Nephron progenitor cell (in vitro differentiated cells): Measurements from ENCODE around the gene NONO.
"Not testable (repeated sequence)": the region's sequence is repeated elsewhere in the genome, so short reads cannot be mapped to it uniquely, and the experiment has no call there.

Experiments used
- DNase-seq: peaks from one replicate; pipeline ENCODE4 v3.0.0; 2021
- H3K27ac Mint-ChIP-seq: 2 replicates; pipeline ENCODE4 v1.8.0; 2021; ENCODE audit warnings: mild to moderate bottlenecking, moderate library complexity, mixed read lengths
- H3K27me3 Mint-ChIP-seq: 2 replicates; pipeline ENCODE4 v1.8.0; 2021; ENCODE audit warnings: mild to moderate bottlenecking, low read depth, mixed read lengths; ENCODE audit not compliant: poor library complexity
- H3K36me3 Mint-ChIP-seq: 2 replicates; pipeline ENCODE4 v1.8.0; 2021; ENCODE audit warnings: low read depth, mixed read lengths
- H3K4me1 Mint-ChIP-seq: 2 replicates; pipeline ENCODE4 v1.8.0; 2021; ENCODE audit warnings: mixed read lengths
- H3K4me3 Mint-ChIP-seq: 2 replicates; pipeline ENCODE4 v1.8.0; 2021; ENCODE audit warnings: mild to moderate bottlenecking, moderate library complexity, mixed read lengths
- H3K9me3 Mint-ChIP-seq: 2 replicates; pipeline ENCODE4 v1.8.0; 2021; ENCODE audit warnings: mild to moderate bottlenecking, moderate library complexity, mixed read lengths
- TF ChIP-seq, protein P1 (sequence below): fragments of 200-600 bp; sonication (generic); IDR thresholded peaks from 2 replicates; pipeline ENCODE4 v1.5.0; 2021; ENCODE audit warnings: antibody characterized with exemption

The NONO gene

DNA sequence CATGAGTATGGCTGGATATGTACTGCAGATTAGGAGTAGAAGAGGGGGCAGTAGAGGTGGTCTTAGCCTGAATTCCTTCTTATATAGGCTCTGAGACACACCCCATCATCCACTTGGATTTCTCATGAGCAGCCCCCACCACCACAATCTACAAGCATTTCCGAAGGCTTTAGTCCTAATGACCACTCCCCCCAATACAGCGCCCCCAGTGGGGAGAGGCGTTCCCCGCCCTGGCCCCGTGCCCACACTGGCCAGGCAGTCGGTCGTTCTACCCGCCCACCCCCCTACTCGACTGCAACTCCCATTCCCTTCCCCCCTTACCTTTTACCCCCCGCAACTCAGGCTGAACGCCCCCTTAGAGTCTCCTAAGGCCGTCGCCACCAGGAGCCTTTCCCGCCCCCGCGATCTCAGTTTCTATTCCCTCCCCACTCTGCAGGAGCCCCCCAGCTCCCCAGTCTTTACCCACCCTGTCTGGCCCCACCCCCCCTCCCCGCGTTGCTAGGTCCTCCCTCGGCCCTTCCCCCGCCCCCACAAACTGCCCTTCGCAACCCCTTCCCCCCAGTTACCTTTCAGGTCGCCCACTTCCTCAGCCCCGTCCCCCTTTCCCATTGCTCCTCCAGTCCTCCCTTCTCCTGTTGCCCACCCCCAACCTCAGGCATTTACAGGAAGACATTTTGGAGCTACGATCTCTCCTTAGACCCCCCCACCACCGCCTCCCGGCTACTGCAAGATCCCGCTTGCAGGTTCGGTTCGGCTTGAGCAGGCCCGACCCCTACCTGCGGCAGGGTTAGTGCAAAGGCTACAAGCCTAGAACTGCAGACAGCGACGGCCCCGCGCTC is 30.0 kb upstream of the NONO start:
- H3K27ac Mint-ChIP-seq = peak overlapping the region; percentile 48
- peak overlapping the region; percentile 97 for H3K4me3 Mint-ChIP-seq
- no peaks in the 10 kb centered on the region for H3K27me3 Mint-ChIP-seq
- peaks cover 23% of the 10 kb centered on the region for H3K36me3 Mint-ChIP-seq
- peaks cover 45% of the 10 kb centered on the region for H3K4me1 Mint-ChIP-seq
- H3K9me3 Mint-ChIP-seq = peaks cover 45% of the 10 kb centered on the region
- DNase-seq = peak; percentile 61
- TF ChIP-seq, protein P1, sequence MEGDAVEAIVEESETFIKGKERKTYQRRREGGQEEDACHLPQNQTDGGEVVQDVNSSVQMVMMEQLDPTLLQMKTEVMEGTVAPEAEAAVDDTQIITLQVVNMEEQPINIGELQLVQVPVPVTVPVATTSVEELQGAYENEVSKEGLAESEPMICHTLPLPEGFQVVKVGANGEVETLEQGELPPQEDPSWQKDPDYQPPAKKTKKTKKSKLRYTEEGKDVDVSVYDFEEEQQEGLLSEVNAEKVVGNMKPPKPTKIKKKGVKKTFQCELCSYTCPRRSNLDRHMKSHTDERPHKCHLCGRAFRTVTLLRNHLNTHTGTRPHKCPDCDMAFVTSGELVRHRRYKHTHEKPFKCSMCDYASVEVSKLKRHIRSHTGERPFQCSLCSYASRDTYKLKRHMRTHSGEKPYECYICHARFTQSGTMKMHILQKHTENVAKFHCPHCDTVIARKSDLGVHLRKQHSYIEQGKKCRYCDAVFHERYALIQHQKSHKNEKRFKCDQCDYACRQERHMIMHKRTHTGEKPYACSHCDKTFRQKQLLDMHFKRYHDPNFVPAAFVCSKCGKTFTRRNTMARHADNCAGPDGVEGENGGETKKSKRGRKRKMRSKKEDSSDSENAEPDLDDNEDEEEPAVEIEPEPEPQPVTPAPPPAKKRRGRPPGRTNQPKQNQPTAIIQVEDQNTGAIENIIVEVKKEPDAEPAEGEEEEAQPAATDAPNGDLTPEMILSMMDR = peak; percentile 20

DNA sequence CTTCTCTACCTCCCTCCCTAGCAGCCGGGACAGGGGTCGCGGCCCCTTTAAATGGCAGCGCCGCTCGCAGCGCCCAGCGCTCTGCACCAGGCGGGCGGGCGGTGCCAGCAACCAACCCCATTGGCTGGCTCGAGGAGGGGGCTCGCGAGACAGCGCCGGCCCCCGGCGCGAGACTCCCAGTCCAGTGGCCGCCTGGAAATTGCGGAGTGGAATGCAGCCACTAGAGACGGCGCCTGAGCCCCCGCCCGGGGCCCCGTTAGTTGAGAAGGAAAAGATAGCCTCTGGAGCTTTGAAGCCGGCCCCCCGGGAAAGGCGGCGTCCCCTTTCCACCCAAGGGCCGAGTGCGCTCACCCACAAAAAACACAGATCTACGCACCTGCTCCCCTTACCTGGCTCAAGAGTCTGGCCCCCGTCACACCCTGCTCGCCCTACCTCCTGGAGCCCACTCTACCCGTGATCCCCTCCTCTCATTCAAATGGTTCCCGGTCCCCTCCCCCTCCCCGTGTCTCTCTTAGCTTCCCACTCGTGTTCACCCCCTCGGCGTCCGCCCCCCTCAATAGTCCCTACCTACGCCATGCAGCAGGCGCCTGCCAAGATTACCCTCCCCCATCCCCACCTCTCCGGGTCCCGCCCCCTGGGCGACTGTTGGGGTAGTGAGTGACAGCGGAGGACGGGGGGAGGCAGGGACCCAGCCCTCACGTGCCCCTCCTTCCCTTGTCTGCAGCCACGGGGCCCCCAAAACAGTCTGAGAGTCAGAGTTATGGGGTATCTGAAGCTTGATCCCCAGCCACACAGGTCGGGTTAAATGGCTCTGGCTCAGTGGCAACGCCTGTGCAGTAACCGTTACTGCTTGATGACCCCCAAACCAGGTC is 29.1 kb upstream of the NONO start, which contains the start of gene ZMYM3:
Gene ZMYM3, minus strand, starts transcription at position 49 of the 872 bp plus-strand sequence. CDS start 885 bp downstream, outside the sequence.
- Mint-ChIP-seq H3K36me3 (peaks cover 14% of the 10 kb centered on the region), H3K9me3 (peaks cover 37% of the 10 kb centered on the region), H3K4me1 (peaks cover 45% of the 10 kb centered on the region), H3K4me3 (peak within 1 kb of the TSS; percentile 97), H3K27me3 (no peaks in the 10 kb centered on the region), H3K27ac (peak within 1 kb of the TSS; percentile 57)
- TF ChIP-seq, protein P1 = no peak
- DNase-seq = peak; percentile 86

DNA sequence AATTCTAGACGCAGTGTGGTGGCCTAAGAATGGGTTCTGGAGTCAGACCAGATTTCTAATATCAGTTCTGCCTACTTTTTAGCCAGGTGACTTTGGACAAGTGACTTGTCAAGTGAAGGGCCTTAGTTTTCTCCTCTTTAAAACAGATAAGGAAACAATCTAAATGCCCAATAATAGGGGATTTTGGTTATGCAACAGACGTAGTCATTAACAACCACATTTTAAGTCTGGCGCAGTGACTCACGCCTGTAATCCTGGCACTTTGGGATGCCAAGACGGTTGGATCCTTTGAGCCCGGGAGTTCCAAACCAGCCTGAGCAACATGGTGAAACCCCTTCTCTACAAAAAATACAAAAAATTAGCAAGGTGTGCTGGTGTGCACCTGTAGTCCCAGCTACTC is 27.4 kb upstream of the NONO start:
- peaks cover 2% of the 10 kb centered on the region for H3K36me3 Mint-ChIP-seq
- H3K4me3 Mint-ChIP-seq = peak overlapping the region; percentile 97
- TF ChIP-seq, protein P1 = no peak
- H3K4me1 Mint-ChIP-seq = peaks cover 32% of the 10 kb centered on the region
- no peaks in the 10 kb centered on the region for H3K27me3 Mint-ChIP-seq
- DNase-seq = no peak
- H3K27ac Mint-ChIP-seq = peak overlapping the region; percentile 68
- peaks cover 29% of the 10 kb centered on the region for H3K9me3 Mint-ChIP-seq

DNA sequence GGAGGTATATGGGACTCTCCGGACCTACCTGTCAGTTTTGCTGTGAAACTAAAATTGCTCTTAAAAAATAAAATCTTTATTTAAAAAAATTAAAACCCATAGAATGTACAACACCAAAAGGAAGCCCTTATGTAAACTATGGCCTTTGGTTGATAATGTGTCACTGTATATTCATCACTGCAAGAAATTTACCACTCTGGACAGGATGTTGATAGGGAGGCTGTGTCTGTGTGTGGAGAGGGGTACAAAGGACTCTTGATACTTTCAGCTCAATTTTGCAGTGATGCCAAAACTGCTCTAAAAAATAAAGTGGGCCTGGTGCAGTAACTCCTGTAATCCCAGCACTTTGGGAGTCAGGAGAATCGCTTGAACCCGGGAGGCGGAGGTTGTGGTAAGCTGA is 26.6 kb upstream of the NONO start:
- Mint-ChIP-seq H3K27me3 (no peaks in the 10 kb centered on the region), H3K27ac (no peak overlapping the region), H3K4me1 (peaks cover 24% of the 10 kb centered on the region), H3K36me3 (no peaks in the 10 kb centered on the region), H3K9me3 (peaks cover 29% of the 10 kb centered on the region), H3K4me3 (peak overlapping the region; percentile 50)
- TF ChIP-seq, protein P1 = no peak
- DNase-seq = no peak

DNA sequence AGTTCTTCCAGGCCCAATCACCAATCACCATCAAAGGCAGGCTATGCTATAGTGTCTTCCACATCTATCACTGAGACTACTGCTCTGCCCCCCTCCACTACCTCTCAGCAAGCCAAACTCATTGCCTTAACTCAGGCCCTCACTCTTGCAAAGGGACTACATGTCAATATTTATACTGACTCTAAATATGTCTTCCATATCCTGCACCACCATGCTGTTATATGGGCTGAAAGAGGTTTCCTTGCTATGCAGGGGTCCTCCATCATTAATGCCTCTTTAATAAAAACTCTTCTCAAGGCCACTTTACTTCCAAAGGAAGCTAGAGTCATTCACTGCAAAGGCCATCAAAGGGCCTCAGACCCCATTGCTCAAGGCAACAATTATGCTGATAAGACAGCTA is 14.8 kb upstream of the NONO start:
- not testable (repeated sequence) for H3K4me3 Mint-ChIP-seq, H3K27me3 Mint-ChIP-seq, H3K27ac Mint-ChIP-seq, DNase-seq
- peaks cover 51% of the 10 kb centered on the region for H3K9me3 Mint-ChIP-seq
- peaks cover 42% of the 10 kb centered on the region for H3K36me3 Mint-ChIP-seq
- H3K4me1 Mint-ChIP-seq = peaks cover 21% of the 10 kb centered on the region

DNA sequence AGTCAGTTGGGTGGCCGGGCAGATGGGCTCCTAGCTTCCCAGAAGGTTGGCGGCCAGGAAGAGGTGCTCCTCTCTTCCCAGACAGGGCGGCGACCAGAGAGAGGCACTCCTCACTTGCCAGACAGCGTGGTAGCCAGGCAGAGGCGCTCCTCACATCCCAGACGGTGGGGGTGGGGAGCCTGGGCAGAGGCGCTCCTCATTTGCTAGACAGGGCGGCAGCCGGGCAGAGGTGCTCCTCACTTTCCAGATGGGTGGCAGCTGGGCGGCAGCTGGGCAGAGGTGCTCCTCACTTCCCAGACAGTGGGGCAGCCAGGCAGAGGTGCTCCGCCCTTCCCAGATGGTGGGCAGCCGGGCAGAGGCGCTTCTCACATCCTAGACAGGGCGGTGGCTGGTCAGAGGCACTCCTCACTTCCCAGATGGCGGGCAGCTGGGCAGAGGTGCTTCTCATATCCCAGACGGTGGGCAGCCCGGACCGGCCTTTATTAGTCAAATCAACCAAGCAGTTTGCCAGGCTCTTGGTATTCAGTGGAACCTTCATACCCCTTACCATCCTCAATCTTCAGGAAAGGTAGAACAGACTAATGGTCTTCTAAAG is 13.5 kb upstream of the NONO start:
- Mint-ChIP-seq H3K4me3 (no peak overlapping the region), H3K4me1 (peaks cover 21% of the 10 kb centered on the region), H3K9me3 (peaks cover 50% of the 10 kb centered on the region), H3K27ac (no peak overlapping the region), H3K36me3 (peaks cover 36% of the 10 kb centered on the region), H3K27me3 (no peaks in the 10 kb centered on the region)
- TF ChIP-seq, protein P1 = no peak
- no peak for DNase-seq

DNA sequence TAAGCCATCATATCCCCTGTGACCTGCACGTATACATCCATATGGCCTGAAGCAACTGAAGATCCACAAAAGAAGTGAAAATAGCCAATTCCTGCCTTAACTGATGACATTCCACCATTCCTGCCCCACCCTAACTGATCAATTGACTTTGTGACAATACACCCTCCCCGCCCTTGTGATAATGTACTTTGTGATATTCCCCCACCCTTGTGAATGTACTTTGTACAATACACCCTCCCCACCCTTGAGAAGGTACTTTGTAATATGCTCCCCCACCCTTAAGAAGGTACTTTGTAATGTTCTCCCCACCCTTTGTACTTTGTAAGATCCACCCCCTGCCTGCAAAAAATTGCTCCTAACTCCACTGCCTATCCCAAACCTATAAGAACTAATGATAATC is 11.1 kb upstream of the NONO start:
- Mint-ChIP-seq H3K9me3 (peaks cover 43% of the 10 kb centered on the region), H3K36me3 (peaks cover 18% of the 10 kb centered on the region), H3K4me1 (peaks cover 12% of the 10 kb centered on the region)
- DNase-seq, H3K27me3 Mint-ChIP-seq, H3K27ac Mint-ChIP-seq, H3K4me3 Mint-ChIP-seq: not testable (repeated sequence)

DNA sequence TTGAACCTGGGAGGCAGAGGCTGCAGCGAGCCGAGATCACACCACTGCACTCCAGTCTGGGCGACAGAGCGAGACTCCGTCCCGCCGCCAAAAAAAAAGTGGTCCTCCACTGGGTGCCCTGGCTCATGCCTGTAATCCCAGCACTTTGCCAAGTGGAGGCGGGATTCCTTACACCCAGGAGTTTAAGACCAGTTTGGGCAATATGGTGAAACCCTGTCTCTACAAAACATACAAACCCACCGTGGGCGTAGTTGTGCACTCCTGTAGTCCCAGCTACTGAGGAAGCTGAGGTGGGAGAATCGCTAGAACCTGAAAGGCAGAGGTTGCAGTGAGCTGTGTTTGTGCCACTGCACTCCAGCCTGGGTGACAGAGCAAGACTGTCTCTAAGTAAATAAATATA is 2.1 kb upstream of the NONO start:
- peaks cover 26% of the 10 kb centered on the region for H3K36me3 Mint-ChIP-seq
- H3K9me3 Mint-ChIP-seq = peaks cover 61% of the 10 kb centered on the region
- not testable (repeated sequence) for H3K27ac Mint-ChIP-seq, DNase-seq, H3K4me3 Mint-ChIP-seq, H3K27me3 Mint-ChIP-seq
- H3K4me1 Mint-ChIP-seq = peaks cover 21% of the 10 kb centered on the region
